Activated effector memory CD4-positive, alpha-beta T cell treated with Interleukin-2 at 50 U/mL for 16 hours (primary cell): ENCODE results near the gene ADD1.

ENCODE experiments used
- DNase-seq: peaks from one replicate; pipeline ENCODE4 v3.0.0-alpha.2; 2020

ADD1 gene

DNA sequence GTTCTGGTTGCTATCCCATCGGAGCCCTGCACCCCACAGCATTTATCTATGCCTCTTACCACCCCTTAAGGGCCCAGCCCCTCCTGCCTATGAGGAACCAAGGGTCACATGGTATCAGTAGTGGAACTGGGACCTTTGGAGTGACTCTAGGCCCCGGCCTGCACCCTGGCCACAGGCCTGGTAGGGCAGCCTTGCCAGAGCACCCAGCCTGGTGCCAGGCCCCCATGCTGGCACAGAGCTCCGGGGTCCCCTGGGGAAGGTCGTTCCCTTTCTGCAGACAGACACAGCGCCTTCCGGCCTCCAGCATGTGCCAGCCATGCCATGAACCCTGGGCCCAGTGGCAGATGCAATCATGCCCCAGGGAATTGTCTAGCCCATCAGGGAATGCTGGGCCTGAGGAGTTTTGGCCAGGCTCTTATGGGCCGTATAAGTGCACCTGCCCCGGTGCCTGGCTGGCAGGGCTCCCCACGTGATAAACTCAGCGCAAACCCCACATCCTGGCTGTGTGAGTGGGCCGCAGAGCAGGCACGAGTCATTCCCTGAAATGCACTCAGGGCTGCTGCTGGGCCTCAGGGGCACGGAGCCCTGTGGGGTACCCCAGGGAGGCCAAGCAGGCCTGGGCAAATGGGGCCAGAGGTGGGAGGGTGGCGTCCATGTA, 19.8 kb upstream of the ADD1 start:
- DNase-seq, result no peak

DNA sequence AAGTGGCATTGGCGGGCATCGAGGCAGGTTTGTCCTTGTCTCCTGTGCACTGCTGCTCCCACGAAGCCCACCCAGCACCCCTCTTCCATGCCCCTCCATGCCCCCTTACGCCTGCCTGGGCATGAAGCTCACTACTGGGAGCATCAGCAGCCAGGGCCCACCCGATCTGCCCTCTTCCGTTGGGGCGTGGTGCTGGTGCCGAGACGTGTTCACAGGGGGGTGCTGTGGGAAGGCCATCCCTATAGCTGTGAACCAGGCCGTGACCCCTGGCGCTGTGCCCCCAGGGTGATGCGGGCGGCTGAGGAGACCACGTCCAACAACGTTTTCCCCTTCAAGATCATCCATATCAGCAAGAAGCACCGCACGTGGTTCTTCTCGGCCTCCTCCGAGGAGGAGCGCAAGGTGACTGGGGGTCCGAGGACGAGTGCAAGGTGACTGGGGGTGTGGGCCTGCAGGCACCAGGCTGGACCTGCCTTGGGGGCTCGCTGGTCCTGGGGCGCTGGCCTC, 19.3 kb upstream of the ADD1 start:
- DNase-seq, result no peak

DNA sequence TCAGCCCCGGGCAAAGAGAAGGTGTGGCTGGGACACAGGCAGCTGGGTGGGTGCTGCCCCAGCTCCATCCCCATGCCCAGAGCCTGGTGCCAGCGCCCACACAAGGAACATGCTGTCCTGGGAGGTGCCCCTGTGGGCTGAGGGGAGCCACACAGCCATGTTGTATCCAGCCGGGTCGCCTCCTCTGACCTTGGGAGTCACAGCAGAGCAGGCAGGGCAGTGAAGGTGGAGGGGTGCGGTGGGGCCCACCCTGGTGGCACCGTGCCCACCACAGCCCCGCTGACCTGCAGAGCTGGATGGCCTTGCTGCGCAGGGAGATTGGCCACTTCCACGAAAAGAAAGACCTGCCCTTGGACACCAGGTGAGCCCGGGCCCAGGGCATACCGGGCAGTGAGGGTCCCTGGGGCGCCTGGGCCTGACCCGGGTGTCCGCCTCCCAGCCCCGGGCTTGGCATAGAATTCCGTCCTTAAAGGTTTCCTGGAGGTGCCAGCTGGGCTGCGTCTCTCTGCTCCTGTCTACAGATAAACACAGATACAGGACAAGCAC, 18.7 kb upstream of the ADD1 start:
- no peak for DNase-seq

DNA sequence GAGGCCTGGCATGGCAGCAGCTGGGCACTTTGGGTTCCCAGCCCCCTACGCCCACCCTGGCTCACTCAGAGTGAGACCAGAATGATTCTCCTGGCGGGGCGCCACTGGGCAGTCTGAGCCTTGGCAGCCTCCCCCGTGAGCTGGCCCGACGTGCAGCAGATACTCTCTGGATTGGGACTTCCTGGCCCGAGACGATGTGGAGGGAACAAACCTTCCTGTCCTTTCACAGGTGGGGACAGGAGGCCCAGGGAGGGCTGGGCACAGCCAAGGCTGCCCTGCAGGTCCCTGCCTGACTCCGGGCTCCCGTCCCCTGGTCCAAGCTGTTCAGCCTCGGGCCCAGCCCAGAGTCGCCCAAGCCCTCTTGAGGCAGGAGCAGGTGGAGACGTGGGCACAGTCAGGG, 17.9 kb upstream of the ADD1 start:
- DNase-seq, result no peak

DNA sequence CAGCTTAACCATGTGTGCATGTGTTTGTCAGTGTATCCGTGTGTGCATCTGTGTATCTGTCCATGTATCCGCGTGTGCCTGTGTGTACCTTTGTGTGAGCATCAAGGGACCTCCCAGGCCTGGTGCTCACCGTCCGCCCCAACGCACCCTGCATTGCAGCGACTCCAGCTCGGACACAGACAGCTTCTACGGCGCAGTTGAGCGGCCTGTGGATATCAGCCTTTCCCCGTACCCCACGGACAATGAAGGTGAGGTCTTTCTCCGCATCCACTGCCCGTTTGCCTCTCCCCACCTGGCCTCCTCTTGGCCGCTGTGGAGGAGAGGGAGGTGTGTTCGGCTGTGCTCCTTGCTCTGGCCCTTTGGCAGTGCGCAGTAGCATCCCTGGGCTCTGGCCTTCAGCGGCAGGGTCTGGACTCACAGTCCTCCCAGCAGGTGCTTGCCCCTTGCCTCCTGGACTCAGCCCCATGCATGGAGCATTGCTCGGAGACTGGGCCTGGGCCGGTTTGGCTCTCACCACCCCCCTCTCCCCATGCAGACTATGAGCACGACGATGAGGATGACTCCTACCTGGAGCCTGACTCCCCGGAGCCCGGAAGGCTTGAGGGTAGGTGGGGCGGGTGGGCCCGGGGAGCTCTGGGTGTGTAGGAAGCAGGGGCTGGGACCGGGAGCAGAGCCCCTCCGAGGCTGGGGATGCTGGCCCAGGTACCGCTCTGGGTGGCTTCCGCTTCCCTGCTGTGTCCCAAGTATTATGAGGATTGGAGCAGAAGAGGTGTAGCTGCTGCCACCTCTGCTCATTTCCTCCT, 16.4 kb upstream of the ADD1 start:
- DNase-seq, result no peak

DNA sequence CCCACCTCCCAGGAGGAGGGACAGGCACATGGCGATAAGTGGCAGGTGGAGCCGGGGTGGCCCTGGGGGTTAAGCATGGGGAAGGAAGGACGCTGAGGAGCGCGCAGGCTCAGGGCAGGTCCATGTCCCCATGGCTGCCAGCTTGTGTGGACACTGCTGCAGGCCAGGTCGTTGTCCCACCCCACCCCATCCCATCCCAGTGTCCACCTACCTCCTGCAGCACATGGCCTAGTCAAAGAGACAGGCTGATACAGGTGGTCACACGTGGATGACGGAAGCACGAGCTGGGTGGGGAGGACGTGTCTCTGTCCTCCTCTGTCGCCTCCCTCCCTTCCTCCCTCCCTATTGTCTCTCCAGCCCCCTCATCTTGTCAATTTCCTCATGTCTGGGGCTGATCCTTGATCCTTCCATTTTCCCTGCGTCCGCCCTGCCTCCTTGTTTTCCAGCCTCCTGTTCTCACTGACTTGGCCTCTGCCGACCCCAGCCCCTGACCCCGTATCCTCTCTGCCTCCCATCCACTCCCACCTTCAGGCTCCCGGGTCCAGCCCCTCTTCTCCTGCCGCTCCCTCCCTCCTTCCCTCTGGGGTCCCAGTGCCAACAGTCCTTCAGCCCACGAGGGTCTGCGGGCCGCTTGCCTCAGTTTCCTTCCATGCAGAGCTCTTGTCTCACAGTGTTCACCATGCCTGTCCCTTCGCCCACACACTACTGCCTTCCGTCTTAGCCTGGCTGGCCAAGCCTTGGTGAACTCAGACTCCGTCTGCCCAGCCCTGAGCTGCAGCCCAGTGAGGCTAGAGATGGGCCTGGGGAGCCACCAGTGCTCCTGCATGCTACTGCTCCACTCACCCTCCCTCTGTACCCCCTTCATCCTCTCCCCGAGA, 15.5 kb upstream of the ADD1 start:
- DNase-seq, result no peak

DNA sequence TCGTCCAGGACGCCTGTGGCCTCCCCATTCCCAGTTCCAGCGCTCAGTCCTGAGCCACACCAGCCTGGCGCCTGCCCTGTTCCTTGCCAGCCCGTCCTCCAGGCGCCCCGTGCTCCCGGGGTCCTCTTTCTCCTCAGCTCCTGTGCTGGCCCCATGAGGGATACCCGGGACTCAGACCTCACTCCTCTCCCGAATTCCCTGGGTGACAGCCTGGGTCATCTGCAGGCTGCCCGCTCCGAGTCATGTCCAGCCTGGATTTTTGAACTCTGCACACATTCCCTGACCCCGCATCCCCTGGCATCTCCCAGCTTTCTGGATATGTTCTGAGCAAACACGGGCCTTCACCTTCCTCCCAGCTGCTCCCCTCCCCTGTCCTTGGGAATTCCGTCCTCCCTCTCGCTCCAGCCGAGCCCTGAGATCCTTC, 14.9 kb upstream of the ADD1 start:
- DNase-seq, result no peak

DNA sequence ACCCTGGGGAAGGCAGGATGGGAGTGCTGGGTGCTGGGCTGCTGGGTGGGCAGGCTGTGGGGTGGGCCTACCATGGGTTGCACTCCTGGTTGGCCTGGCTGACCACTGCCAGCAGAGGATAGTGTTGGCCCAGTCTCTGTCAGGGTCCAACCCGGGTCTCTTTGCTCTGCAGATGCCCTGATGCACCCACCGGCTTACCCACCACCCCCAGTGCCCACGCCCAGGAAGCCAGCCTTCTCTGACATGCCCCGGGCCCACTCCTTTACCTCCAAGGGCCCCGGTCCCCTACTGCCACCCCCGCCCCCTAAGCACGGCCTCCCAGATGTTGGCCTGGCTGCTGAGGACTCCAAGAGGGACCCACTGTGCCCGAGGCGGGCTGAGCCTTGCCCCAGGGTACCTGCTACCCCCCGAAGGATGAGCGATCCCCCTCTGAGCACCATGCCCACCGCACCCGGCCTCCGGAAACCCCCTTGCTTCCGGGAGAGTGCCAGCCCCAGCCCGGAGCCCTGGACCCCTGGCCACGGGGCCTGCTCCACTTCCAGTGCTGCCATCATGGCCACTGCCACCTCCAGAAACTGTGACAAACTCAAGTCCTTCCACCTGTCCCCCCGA, 14.2 kb upstream of the ADD1 start:
- no peak for DNase-seq

DNA sequence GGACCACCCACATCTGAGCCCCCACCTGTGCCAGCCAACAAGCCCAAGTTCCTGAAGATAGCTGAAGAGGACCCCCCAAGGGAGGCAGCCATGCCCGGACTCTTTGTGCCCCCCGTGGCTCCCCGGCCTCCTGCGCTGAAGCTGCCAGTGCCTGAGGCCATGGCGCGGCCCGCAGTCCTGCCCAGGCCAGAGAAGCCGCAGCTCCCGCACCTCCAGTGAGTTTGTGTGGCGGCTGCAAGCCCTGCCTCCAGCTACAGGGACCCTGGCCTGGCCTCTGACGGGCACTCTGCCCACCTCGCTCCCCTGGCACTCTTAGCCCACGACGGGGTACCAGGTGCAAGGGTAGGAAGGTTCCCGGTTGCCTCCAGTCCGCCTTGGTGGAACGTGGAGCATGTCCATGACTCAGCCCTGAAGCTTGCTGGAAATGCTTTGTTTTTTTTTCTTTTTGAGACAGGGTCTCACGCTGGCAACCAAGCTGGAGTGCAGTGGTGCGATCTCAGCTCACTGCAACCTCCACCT, 13.7 kb upstream of the ADD1 start:
- DNase-seq, result no peak

DNA sequence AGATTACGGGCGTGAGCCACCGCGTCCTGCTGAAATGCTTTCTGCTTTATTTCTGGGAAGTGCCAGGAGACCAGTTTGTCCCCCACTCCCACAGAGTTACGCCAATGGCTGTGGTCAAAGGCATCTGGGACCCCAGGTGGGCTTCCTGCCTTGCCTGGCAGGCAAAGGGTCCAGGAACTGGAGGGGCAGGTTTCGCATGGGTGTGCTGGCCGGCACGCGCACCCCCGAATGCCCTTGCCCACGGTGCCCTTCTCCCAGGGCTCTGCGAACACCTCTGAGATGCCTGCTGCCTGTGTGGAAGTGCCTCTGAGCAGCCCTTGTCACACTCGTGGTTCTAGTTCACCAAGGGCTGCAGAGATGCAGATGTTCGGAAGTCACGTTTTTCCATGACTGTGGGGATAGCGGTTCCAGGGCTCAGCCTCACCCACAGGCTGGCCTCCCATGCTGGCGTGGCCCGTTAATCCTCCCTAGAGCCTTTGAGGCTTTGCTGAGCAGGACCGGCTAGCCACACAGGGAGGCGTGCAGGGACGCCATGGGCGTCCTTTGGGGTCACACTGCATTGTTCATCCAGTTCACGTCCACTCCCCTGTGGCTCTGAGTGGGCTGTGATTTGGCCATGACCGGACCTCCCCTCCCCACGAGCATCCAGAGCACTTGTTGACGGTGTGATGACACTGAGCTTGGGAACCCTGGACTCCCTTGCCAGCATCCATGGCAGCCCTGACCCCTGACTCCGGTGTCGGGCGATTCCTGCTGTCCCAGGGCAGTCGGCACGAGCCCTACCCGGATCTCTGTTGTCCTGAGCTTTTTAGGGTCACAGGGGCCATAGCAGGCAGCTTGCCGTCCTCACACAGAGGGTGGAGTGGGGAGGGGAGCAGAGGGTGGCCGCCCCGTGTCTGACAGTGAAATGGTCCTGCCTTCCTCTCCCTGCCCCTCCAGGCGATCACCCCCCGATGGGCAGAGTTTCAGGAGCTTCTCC, 12.7 kb upstream of the ADD1 start:
- DNase-seq, result no peak

DNA sequence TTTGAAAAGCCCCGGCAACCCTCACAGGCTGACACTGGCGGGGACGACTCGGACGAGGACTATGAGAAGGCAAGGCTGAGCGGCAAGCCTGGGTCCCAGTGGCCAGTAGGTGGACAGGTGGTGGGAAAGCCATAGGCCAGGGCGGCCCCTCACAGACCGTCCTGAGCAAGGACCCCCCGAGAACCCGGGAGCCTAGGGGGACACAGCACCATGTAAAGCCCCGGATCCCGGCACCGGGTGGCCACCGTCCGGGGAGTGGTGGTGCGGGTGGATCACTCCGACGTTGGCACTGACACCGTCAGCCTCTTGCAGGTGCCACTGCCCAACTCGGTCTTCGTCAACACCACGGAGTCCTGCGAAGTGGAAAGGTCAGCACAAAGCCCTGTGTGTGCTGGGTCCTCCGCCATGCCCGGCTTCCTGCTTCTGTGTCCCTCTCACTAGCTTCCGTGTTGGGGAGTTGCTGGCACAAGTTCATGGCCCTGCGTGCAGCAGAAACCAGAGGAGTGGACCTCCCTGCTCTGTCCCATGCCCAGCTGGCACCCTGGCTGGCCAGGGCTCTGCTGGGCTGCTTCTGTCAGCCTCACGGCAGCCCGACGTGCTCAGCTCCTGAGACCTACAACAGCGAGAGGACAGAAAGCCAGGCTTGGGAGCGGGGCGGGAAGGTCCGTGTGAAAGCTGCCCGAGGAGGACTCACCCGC, 11.9 kb upstream of the ADD1 start:
- DNase-seq, result no peak

DNA sequence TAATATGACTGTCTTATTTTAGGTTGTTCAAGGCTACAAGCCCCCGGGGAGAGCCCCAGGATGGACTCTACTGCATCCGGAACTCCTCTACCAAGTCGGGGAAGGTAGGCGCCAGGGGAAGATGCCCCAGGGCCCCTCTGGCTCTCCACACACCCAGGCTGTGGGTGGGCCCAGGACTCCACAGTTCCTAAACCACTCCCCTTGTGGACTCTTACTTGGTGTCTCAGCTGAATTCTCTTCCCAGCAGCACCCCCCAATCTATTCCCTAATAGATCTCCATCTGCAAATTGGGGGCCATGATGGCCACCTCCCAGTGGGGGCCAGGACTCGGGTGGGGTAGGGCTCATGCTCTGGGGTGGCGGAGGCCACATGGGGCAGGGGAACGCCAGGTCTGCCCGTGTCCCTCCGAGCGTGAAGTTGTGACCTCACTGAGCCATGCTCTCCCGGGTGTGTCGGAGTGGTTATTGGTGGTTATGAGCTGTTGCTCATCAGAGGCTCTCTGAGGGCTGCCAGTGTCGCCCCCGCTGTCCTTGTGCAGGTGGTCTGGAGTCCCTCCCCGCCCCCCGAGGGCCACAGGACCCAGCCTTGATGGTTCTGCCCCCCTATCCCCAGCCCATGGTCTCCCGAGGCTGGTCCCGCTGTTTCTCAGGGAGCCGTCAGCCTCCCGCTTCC, 11.2 kb upstream of the ADD1 start:
- no peak for DNase-seq

DNA sequence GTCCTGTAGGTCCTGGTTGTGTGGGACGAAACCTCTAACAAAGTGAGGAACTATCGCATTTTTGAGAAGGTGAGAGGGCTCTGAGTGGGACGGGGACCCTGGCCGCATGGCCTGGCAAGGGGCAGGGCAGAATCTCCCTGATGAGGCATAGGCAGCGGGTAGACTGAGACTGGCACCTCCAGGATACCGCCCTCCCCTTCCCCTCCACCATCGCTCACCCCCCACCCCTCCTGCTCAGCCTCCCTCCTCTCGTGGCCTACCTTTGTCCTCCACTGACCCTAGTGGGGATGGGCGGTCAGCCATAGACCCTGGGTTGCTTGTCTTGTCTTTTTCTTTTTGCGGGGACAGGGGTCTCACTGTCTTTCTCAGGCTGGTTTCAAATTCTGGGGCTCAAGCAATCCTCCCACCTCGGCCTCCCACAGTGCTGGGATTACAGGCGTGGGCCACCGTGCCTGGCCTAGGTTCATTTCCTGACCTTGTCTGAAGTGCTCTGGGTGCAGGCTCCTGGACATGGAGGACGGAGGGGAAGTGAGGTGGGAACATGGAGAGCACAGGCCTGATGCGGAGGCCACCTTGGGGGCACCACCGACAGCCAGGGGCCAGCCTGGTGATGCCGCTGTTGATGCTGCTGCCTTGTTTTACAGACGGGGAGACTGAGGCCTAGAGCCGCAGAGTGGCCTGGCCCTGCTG, 10.5 kb upstream of the ADD1 start:
- DNase-seq, result no peak

DNA sequence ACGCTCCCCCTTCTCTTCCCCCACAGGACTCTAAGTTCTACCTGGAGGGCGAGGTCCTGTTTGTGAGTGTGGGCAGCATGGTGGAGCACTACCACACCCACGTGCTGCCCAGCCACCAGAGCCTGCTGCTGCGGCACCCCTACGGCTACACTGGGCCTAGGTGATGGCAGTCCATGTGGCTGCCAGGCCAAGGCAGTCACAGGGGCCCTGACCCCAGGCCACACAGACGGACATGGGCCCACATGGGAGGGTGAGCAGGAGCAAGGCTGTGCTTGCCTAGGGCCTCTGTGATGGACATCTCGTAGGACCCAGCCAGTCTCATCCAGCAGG, 10.0 kb upstream of the ADD1 start:
- no peak for DNase-seq

DNA sequence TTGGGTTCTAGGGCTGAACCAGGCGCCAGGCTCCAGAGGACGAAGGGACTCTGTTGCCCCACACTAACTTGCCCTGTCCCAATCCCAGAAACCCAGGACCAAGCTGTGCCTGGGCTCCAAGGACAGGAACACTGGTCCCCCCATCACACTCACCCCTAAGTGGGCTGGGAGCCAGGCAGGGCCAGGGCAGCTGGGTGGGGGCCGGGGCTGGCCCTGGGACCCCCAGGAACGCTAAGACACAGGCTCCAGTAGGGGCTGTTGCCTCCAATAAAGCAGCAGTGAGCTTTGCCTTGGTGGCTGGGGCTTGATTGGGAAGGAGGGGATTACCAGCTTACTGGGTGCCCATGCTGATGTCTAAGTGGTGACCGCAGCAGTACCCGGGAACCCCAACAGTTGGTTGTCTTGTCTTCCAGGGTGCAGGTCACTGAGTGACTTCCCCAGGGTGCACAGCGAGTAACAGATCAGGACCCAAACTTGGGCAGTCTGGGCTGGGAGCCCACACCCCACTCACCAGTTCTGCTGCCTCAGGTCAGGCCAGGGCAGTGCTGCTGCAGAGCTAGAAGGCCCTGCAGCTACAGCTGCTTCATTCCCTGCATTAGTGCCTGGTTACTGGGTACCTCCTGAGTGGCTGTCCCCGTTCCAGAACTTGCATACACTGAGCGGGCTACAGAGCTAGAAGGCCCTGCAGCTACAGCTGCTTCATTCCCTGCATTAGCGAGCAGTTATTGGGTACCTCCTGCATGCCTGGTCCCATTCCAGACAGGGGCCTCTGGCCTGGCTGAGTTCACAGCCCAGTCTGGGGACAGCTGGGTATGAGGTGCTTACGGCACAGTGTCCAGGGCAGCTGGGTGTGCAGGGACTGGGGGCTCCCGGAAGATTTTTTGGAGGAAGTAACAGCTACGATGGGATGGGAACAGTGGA, 9.4 kb upstream of the ADD1 start:
- no peak for DNase-seq

DNA sequence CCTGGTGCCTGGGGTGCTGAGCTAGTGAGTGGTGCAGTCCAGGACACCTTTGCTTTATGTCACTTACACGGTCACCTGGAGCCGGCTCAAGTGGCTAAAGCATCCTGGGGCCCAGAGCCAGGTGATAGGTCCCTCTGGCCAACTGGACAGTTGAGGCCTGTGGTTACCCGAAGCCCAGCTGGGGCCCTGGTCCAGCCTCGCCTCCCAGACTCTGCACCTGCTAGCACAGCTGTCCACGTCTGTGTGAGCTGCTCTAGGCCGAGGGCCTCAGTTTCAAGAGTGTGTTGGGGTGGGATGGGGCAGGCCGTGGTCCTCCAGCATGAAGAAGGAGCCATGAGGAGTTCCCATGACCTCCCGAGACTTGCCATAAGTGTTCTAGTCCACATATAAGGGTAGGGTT, 7.7 kb upstream of the ADD1 start:
- no peak for DNase-seq

DNA sequence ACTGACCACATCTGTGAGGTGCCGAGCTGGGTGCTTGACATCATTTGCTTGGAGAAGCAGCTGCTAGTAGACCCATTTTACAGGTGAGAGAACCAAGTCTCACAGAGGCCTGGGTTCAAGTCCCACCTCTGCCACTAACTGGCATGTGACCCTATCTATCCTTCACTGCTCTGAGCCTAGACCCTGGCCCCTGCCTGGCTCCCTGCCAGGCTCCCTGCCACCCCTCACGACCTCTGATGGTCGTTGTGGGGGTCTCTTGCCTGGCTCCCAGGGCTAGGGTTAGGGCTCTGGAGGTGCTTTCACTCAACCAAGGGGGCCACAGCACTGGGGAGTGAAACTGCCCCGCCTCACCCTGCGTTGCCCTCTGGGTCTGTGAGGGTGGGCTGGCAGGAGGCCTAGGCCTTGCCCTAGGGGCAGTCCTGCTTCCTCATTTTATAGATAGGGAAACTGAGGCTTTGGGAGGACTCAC, 7.2 kb upstream of the ADD1 start:
- DNase-seq, result no peak
